ENCODE measurements around the gene ZC3HAV1.

DNA sequence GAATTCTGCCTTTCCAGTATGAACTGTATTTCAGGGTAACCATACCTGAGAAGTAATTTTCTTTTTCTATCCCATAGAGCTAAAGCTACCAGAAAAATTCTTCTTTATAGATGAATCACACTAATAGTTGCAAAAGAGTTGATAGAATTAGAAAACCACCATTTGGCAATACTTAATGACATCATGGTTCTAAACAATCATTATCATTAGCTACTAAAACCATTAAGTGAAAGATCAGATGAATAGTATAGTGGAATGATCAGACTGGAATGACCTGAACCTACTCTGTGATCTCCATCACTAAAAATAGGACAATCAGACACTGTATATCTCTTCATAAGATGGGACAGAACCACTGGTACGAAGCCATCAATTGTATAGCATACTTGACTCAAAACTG is 53.8 kb downstream of the ZC3HAV1 start:
- TF ChIP-seq, protein P1, sequence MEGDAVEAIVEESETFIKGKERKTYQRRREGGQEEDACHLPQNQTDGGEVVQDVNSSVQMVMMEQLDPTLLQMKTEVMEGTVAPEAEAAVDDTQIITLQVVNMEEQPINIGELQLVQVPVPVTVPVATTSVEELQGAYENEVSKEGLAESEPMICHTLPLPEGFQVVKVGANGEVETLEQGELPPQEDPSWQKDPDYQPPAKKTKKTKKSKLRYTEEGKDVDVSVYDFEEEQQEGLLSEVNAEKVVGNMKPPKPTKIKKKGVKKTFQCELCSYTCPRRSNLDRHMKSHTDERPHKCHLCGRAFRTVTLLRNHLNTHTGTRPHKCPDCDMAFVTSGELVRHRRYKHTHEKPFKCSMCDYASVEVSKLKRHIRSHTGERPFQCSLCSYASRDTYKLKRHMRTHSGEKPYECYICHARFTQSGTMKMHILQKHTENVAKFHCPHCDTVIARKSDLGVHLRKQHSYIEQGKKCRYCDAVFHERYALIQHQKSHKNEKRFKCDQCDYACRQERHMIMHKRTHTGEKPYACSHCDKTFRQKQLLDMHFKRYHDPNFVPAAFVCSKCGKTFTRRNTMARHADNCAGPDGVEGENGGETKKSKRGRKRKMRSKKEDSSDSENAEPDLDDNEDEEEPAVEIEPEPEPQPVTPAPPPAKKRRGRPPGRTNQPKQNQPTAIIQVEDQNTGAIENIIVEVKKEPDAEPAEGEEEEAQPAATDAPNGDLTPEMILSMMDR (conservative IDR thresholded peaks at IDR 0.05 in 1 of 2, IDR thresholded peaks at IDR 0.05 in 1 of 2; ENCODE audit: extremely low read depth in 1 of 2, insufficient read depth in 1 of 2, low read depth in 1 of 2, low read length in 2 of 2): no peak
- no peak for TF ChIP-seq EZH2 (IDR thresholded peaks at IDR 0.05; ENCODE audit: borderline replicate concordance, low read length)

Measured in mammary epithelial cell (primary cell).